Liver (tissue), 9 donors: ENCODE data around the gene VAPB. TPM values are rescaled to one million over a fixed set of nuclear protein-coding genes. Genes with fewer than 3 reads are reported as not detected.

Experiments used
- DNase-seq: peaks from one replicate; pipeline ENCODE4 v3.0.0-alpha.2; 2017; ENCODE audit warnings: low spot score
- H3K27ac ChIP-seq, 2 donors: one replicate each; pipeline ENCODE4 v1.7.0; 2013; ENCODE audit warnings: inconsistent platforms in 2 of 2, low read length in 2 of 2, control low read depth in 1 of 2, low read depth in 1 of 2, mild to moderate bottlenecking in 1 of 2
- H3K27me3 ChIP-seq, 4 donors: one replicate each; pipeline versions ENCODE4 v1.6.1 to v1.7.0; 2013; ENCODE audit warnings: low read length in 3 of 4, inconsistent platforms in 1 of 4, mild to moderate bottlenecking in 1 of 4, moderate library complexity in 1 of 4; ENCODE audit not compliant: control insufficient read depth in 4 of 4, insufficient read depth in 4 of 4
- H3K36me3 ChIP-seq, 4 donors: one replicate each; pipeline versions ENCODE4 v1.6.1 to v1.7.0; 2013; ENCODE audit warnings: low read length in 3 of 4, mild to moderate bottlenecking in 3 of 4, low read depth in 1 of 4, moderate library complexity in 1 of 4; ENCODE audit not compliant: control insufficient read depth in 4 of 4, insufficient read depth in 3 of 4
- H3K4me1 ChIP-seq, 4 donors: one replicate each; pipeline versions ENCODE4 v1.6.1 to v1.7.0; 2013; ENCODE audit warnings: low read length in 3 of 4, mild to moderate bottlenecking in 3 of 4, moderate library complexity in 1 of 4; ENCODE audit not compliant: control insufficient read depth in 4 of 4, insufficient read depth in 4 of 4
- H3K4me3 ChIP-seq, 3 donors: one replicate each; pipeline versions ENCODE4 v1.6.1 to v1.7.0; 2013; ENCODE audit warnings: low read length in 3 of 3, control low read depth in 1 of 3, low read depth in 1 of 3, mild to moderate bottlenecking in 1 of 3
- H3K9ac ChIP-seq, 2 donors: one replicate each; pipeline ENCODE4 v1.7.0; 2013; ENCODE audit warnings: low read length in 2 of 2, mild to moderate bottlenecking in 2 of 2, moderate library complexity in 2 of 2, control low read depth in 1 of 2, low read depth in 1 of 2
- H3K9me3 ChIP-seq, 4 donors: one replicate each; pipeline versions ENCODE4 v1.6.1 to v1.7.0; 2013; ENCODE audit warnings: low read length in 3 of 4; ENCODE audit not compliant: control insufficient read depth in 4 of 4
- ATF3 ChIP-seq: IDR thresholded peaks from 2 replicates; pipeline ENCODE4 v1.6.1; 2016; ENCODE audit warnings: antibody characterized with exemption
- CTCF ChIP-seq: fragments of 150-350 bp; IDR thresholded peaks from 2 replicates; pipeline ENCODE4 v1.5.1; 2017; ENCODE audit warnings: improper control_type of control experiment, low read depth, low read length; ENCODE audit not compliant: missing input control
- EGR1 ChIP-seq, 2 donors: IDR thresholded peaks; 2 replicates each; pipeline ENCODE4 v1.6.1; 2016 to 2018; ENCODE audit warnings: antibody characterized with exemption in 2 of 2, low read depth in 2 of 2
- FOXA1 ChIP-seq: IDR thresholded peaks from 2 replicates; pipeline ENCODE4 v1.6.1; 2016; ENCODE audit warnings: antibody characterized with exemption
- FOXA2 ChIP-seq: IDR thresholded peaks from 2 replicates; pipeline ENCODE4 v1.6.1; 2016; ENCODE audit warnings: antibody characterized with exemption
- GABPA ChIP-seq, 2 donors: IDR thresholded peaks in 1 of 2; conservative IDR thresholded peaks in 1 of 2; 2 replicates each; pipeline ENCODE4 v1.6.1; 2016; ENCODE audit warnings: antibody characterized with exemption in 2 of 2, mild to moderate bottlenecking in 1 of 2, moderate library complexity in 1 of 2
- HNF4G ChIP-seq: IDR thresholded peaks from 2 replicates; pipeline ENCODE4 v1.6.1; 2016; ENCODE audit warnings: antibody characterized with exemption
- MAX ChIP-seq: IDR thresholded peaks from 2 replicates; pipeline ENCODE4 v1.6.1; 2016; ENCODE audit warnings: antibody characterized with exemption
- RAD21 ChIP-seq, 2 donors: IDR thresholded peaks; 2 replicates each; pipeline ENCODE4 v1.6.1; 2016; ENCODE audit warnings: antibody characterized with exemption in 2 of 2, mild to moderate bottlenecking in 2 of 2
- RXRA ChIP-seq, 2 donors: IDR thresholded peaks; 2 replicates each; pipeline ENCODE4 v1.6.1; 2017 to 2018; ENCODE audit warnings: antibody characterized with exemption in 2 of 2, mild to moderate bottlenecking in 1 of 2
- TAF1 ChIP-seq: conservative IDR thresholded peaks from 2 replicates; pipeline ENCODE4 v1.6.1; 2016; ENCODE audit warnings: antibody characterized with exemption, mild to moderate bottlenecking
- YY1 ChIP-seq: IDR thresholded peaks from 2 replicates; pipeline ENCODE4 v1.6.1; 2016; ENCODE audit warnings: antibody characterized with exemption, mild to moderate bottlenecking
- ZBTB33 ChIP-seq: IDR thresholded peaks from 2 replicates; pipeline ENCODE4 v1.6.1; 2016; ENCODE audit warnings: antibody characterized with exemption
- WGBS: extraction: QIAGEN DNeasy Blood & Tissue Kit; methylation state at CpG from one replicate; pipeline ENCODE4 v1.1.7; 2013; 5-methylcytosine and 5-hydroxymethylcytosine counted together
- polyA plus RNA-seq, 2 donors: library from polyadenylated mRNA; stranded (reverse) in 1 of 2; unstranded in 1 of 2; fragments of 200-250 nt in 1 of 2; fragments of >200 nt in 1 of 2; fragmentation: Nextera tagmentation in 1 of 2; extraction: Ambion mirVana in 1 of 2; gene quantifications; one replicate each; pipeline versions ENCODE4 v1.2.1 to v1.2.3, GENCODE V29; 2013 to 2015
- total RNA-seq, 2 donors: library from RNA; depleted of rRNA; stranded (reverse); fragments of >200 nt; gene quantifications; one replicate each; pipeline ENCODE4 v1.2.3, GENCODE V29; 2014
- TF ChIP-seq, protein P1 (sequence below): IDR thresholded peaks from 2 replicates; pipeline ENCODE4 v1.6.1; 2016; ENCODE audit warnings: antibody characterized with exemption, mild to moderate bottlenecking
- donor health status: healthy.
- donor health status: healthy.
- donor health status: healthy.
- donor health status: healthy.
- donor health status: healthy.

VAPB gene
- total and polyA plus RNA-seq, 4 donors = 12.2 to 21.7 (median 18.5) TPM

GRCh38 chr20:58340151-58340550 is 48.9 kb upstream of the VAPB start:
- peaks cover 0 to 4% (median 0%) of the 10 kb centered on the region in 4 donors for H3K36me3 ChIP-seq

DNA sequence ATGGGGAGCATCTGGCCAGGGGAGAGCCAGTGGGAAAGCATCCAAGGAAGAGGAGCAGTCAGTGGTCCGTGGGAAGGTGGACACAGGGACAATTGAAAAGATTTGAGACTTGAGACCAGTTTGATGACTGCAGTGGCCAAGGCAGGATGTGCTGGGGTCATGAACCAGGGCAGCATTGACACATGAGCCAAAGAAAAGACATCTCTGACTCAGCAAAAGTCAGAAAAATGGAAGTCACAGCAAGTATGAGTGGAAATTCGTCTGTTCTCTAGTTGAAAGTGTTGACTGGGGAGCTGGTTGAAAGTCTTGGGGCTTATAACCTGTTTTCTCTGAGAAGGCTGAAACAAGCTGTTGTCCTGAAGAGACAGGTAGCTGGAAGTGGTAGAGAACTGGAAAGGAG is 48.2 kb upstream of the VAPB start:
- H3K27me3 ChIP-seq = no peaks in the 10 kb centered on the region
- H3K9ac ChIP-seq = no peak overlapping the region
- H3K27ac ChIP-seq = no peak overlapping the region
- 83% methylated on average over 2 of the region's 2 CpGs for WGBS
- peaks cover 2 to 6% (median 4%) of the 10 kb centered on the region in 4 donors for H3K36me3 ChIP-seq
- no peak for DNase-seq
- no peaks in the 10 kb centered on the region for H3K4me1 ChIP-seq
- no peaks in the 10 kb centered on the region for H3K9me3 ChIP-seq
- no peak overlapping the region for H3K4me3 ChIP-seq
- TF ChIP-seq, protein P1, sequence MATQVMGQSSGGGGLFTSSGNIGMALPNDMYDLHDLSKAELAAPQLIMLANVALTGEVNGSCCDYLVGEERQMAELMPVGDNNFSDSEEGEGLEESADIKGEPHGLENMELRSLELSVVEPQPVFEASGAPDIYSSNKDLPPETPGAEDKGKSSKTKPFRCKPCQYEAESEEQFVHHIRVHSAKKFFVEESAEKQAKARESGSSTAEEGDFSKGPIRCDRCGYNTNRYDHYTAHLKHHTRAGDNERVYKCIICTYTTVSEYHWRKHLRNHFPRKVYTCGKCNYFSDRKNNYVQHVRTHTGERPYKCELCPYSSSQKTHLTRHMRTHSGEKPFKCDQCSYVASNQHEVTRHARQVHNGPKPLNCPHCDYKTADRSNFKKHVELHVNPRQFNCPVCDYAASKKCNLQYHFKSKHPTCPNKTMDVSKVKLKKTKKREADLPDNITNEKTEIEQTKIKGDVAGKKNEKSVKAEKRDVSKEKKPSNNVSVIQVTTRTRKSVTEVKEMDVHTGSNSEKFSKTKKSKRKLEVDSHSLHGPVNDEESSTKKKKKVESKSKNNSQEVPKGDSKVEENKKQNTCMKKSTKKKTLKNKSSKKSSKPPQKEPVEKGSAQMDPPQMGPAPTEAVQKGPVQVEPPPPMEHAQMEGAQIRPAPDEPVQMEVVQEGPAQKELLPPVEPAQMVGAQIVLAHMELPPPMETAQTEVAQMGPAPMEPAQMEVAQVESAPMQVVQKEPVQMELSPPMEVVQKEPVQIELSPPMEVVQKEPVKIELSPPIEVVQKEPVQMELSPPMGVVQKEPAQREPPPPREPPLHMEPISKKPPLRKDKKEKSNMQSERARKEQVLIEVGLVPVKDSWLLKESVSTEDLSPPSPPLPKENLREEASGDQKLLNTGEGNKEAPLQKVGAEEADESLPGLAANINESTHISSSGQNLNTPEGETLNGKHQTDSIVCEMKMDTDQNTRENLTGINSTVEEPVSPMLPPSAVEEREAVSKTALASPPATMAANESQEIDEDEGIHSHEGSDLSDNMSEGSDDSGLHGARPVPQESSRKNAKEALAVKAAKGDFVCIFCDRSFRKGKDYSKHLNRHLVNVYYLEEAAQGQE = no peak
- no peak for TF ChIP-seq CTCF
- TF ChIP-seq ZBTB33 = no peak
- TF ChIP-seq RXRA (IDR thresholded peaks at IDR 0.05) = no peak
- TF ChIP-seq HNF4G = no peak

More at GRCh38 chr20:58340151-58340550, 48.9 kb upstream of the VAPB start:
- WGBS = 91% methylated on average over 4 of the region's 4 CpGs
- no peak overlapping the region for H3K27ac ChIP-seq
- TF ChIP-seq FOXA2 (no peak), MAX (no peak), YY1 (no peak), TAF1 (no peak), ATF3 (no peak), RAD21 (IDR thresholded peaks at IDR 0.05) (no peak), CTCF (no peak), GABPA (IDR thresholded peaks at IDR 0.05 in 1 of 2, conservative IDR thresholded peaks at IDR 0.05 in 1 of 2) (no peak), EGR1 (IDR thresholded peaks at IDR 0.05; ENCODE audit: low read depth in 2 of 2) (no peak), HNF4G (no peak), FOXA1 (no peak)
- TF ChIP-seq, protein P1 = no peak
- H3K4me1 ChIP-seq = no peaks in the 10 kb centered on the region
- no peak overlapping the region for H3K4me3 ChIP-seq
- DNase-seq = no peak
- H3K9ac ChIP-seq = no peak overlapping the region
- no peaks in the 10 kb centered on the region for H3K27me3 ChIP-seq
- no peaks in the 10 kb centered on the region for H3K9me3 ChIP-seq
